GM23338 (cell line): ENCODE data around the gene SPTBN4. TPM values are rescaled to one million over a fixed set of nuclear protein-coding genes. Genes with fewer than 3 reads are reported as not detected.

Source experiments
- ATAC-seq: fragments of 200-7000 bp; cut with Tn5 transposase; 3 replicates; pipeline ENCODE4 v1.9.1; 2020
- DNase-seq: peaks from one replicate; pipeline ENCODE4 v3.0.0-alpha.2; 2015; ENCODE audit warnings: low spot score
- H2AFZ ChIP-seq: fragments of 200-600 bp; sonication (generic); 2 replicates; pipeline ENCODE4 v1.8.0; 2016; ENCODE audit warnings: antibody characterized with exemption, mild to moderate bottlenecking, moderate library complexity
- H3F3A ChIP-seq: fragments of 200-600 bp; sonication (generic); replicated peaks from 2 replicates; pipeline ENCODE4 v1.8.0; 2017; ENCODE audit warnings: antibody characterized with exemption, mixed run types, low read depth
- H3K27ac ChIP-seq: fragments of 200-600 bp; sonication (generic); 2 replicates; pipeline ENCODE4 v1.6.1; 2016; ENCODE audit warnings: low read depth
- H3K27me3 ChIP-seq: fragments of 200-600 bp; sonication (generic); 2 replicates; pipeline ENCODE4 v1.8.0; 2016; ENCODE audit warnings: mild to moderate bottlenecking, mixed run types, moderate library complexity; ENCODE audit not compliant: insufficient read depth
- H3K36me3 ChIP-seq: fragments of 200-600 bp; sonication (generic); 2 replicates; pipeline ENCODE4 v1.8.0; 2016; ENCODE audit warnings: mild to moderate bottlenecking; ENCODE audit not compliant: insufficient read depth
- H3K4me1 ChIP-seq: fragments of 200-600 bp; sonication (generic); 2 replicates; pipeline ENCODE4 v1.8.0; 2016; ENCODE audit warnings: mild to moderate bottlenecking, moderate library complexity; ENCODE audit not compliant: insufficient read depth
- H3K4me2 ChIP-seq: fragments of 200-600 bp; sonication (generic); 2 replicates; pipeline ENCODE4 v1.7.1; 2017; ENCODE audit warnings: mixed run types
- H3K4me3 ChIP-seq: fragments of 200-600 bp; sonication (generic); 2 replicates; pipeline ENCODE4 v1.6.1; 2016; ENCODE audit warnings: mixed run types
- H3K79me2 ChIP-seq: fragments of 200-600 bp; sonication (generic); replicated peaks from 2 replicates; pipeline ENCODE4 v1.8.0; 2017; ENCODE audit warnings: mild to moderate bottlenecking; ENCODE audit not compliant: insufficient read depth
- H3K9me2 ChIP-seq: fragments of 200-600 bp; sonication (generic); 2 replicates; pipeline ENCODE4 v1.8.0; 2017; ENCODE audit not compliant: insufficient read depth
- H4K20me1 ChIP-seq: fragments of 200-600 bp; sonication (generic); replicated peaks from 2 replicates; pipeline ENCODE4 v1.8.0; 2017; ENCODE audit warnings: mild to moderate bottlenecking; ENCODE audit not compliant: insufficient read depth
- H3K27ac Mint-ChIP-seq: 2 replicates; pipeline ENCODE4 v1.8.0; 2020; ENCODE audit warnings: inconsistent platforms, mild to moderate bottlenecking, moderate library complexity, mixed read lengths
- H3K27me3 Mint-ChIP-seq: 3 replicates; pipeline ENCODE4 v1.8.0; 2022; ENCODE audit warnings: low read depth, mild to moderate bottlenecking, moderate library complexity, mixed read lengths, inconsistent platforms; ENCODE audit not compliant: insufficient read depth, poor library complexity
- H3K36me3 Mint-ChIP-seq: 3 replicates; pipeline ENCODE4 v1.8.0; 2021; ENCODE audit warnings: low read depth, mild to moderate bottlenecking, inconsistent platforms, moderate library complexity, mixed read lengths
- H3K4me1 Mint-ChIP-seq: 3 replicates; pipeline ENCODE4 v1.8.0; 2020; ENCODE audit warnings: mild to moderate bottlenecking, inconsistent platforms, mixed read lengths
- H3K4me3 Mint-ChIP-seq: 3 replicates; pipeline ENCODE4 v1.8.0; 2021; ENCODE audit warnings: moderate library complexity, mild to moderate bottlenecking, inconsistent platforms, mixed read lengths
- H3K9me3 Mint-ChIP-seq: 3 replicates; pipeline ENCODE4 v1.8.0; 2020; ENCODE audit warnings: moderate library complexity, mild to moderate bottlenecking, inconsistent platforms, mixed read lengths
- CREB1 ChIP-seq: fragments of 250-450 bp; sonication (Bioruptor Pico); IDR thresholded peaks from 2 replicates; pipeline ENCODE4 v1.5.0; 2020; ENCODE audit warnings: low read depth, mild to moderate bottlenecking, moderate library complexity
- CTCF ChIP-seq, 2 experiments: fragments of 200-600 bp in 1 of 2; sonication (generic) in 1 of 2; conservative IDR thresholded peaks; 2 replicates each; pipeline versions ENCODE4 v1.5.1 to v1.6.1; 2016 to 2017; ENCODE audit warnings: antibody characterized with exemption in 2 of 2, low read depth in 2 of 2, mild to moderate bottlenecking in 2 of 2, moderate library complexity in 1 of 2
- EZH2 ChIP-seq: fragments of 200-600 bp; sonication (generic); IDR thresholded peaks from one replicate; pipeline ENCODE4 v1.8.0; 2017; ENCODE audit warnings: antibody characterized with exemption, mild to moderate bottlenecking, low read depth; ENCODE audit not compliant: unreplicated experiment
- EZH2phosphoT487 ChIP-seq: fragments of 200-600 bp; sonication (generic); IDR thresholded peaks from one replicate; pipeline ENCODE4 v1.8.1; 2018; ENCODE audit warnings: antibody characterized with exemption; ENCODE audit not compliant: unreplicated experiment
- JUNB ChIP-seq: IDR thresholded peaks from one replicate; pipeline ENCODE4 v1.6.1; 2016; ENCODE audit warnings: antibody characterized with exemption; ENCODE audit not compliant: unreplicated experiment
- NANOG ChIP-seq: IDR thresholded peaks from 2 replicates; pipeline ENCODE4 v1.6.1; 2016; ENCODE audit warnings: antibody characterized with exemption, borderline replicate concordance
- POLR2AphosphoS5 ChIP-seq: IDR thresholded peaks from 2 replicates; pipeline ENCODE4 v1.6.1; 2016; ENCODE audit warnings: antibody characterized with exemption, low read depth
- REST ChIP-seq: IDR thresholded peaks from one replicate; pipeline ENCODE4 v1.6.1; 2018; ENCODE audit warnings: antibody characterized with exemption; ENCODE audit not compliant: unreplicated experiment
- STAT1 ChIP-seq: IDR thresholded peaks from one replicate; pipeline ENCODE4 v1.6.1; 2016; ENCODE audit warnings: antibody characterized with exemption; ENCODE audit not compliant: unreplicated experiment
- ZNF114 ChIP-seq: fragments of 250-450 bp; sonication (Bioruptor Pico); IDR thresholded peaks from 2 replicates; pipeline ENCODE4 v1.5.0; 2020; ENCODE audit warnings: mild to moderate bottlenecking, moderate library complexity
- ZNF331 ChIP-seq: fragments of 250-450 bp; sonication (Bioruptor Pico); IDR thresholded peaks from 2 replicates; pipeline ENCODE4 v1.5.0; 2020; ENCODE audit warnings: low read depth, mild to moderate bottlenecking, moderate library complexity
- polyA plus RNA-seq: library from polyadenylated mRNA; unstranded; fragments of >200 nt; fragmentation: Nextera tagmentation; extraction: Ambion mirVana; gene quantifications from 2 replicates; pipeline ENCODE4 v1.2.1, GENCODE V29; 2016
- total RNA-seq: library from RNA; depleted of rRNA; stranded (reverse); fragments of >200 nt; shearing (Covaris generic); gene quantifications from 2 replicates; pipeline ENCODE4 v1.2.3, GENCODE V29; 2014
- TF ChIP-seq, protein P1 (sequence below): IDR thresholded peaks from 2 replicates; pipeline ENCODE4 v1.6.1; 2016; ENCODE audit warnings: antibody characterized with exemption

The SPTBN4 gene
- total and polyA plus RNA-seq, 2 experiments from 2014 or later = 1.6 to 2.3 TPM

DNA sequence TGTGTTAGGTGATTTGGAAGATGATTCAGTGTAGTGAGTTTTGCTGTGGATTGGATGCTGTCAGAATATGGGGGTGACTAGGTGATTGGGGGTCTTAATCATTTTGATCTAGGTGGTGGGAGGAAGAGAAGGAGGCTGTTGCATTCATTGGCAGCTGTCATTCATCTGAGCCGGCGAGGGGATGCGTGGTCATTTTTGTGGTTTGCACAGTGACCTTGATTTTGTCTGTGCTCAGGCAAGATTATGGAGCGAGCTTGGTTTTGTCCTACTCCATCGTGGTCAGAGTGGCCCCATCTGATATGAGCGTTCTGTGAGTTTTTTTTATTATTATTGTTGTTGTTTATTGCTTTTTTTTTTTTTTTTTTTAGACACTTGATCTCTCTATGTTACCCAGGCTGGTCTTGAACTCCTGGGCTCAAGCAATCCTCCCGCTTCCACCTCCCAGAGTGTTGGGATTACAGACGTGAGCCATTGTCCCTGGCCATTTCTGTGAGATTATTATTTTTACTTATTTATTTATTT is 42.0 kb downstream of the SPTBN4 start:
- Histone ChIP-seq H3K4me2 (no peak overlapping the region), H3K4me1 (no peaks in the 10 kb centered on the region), H3K9me2 (no peaks in the 10 kb centered on the region), H3K27ac (no peak overlapping the region), H3F3A (peaks cover 12% of the 10 kb centered on the region; the same call in 1 of the 2 replicates), H3K4me3 (no peak overlapping the region), H3K27me3 (peaks cover 50% of the 10 kb centered on the region), H3K36me3 (no peaks in the 10 kb centered on the region), H2AFZ (no peak overlapping the region), H4K20me1 (no peaks in the 10 kb centered on the region), H3K79me2 (no peaks in the 10 kb centered on the region)
- no peak for ATAC-seq
- Mint-ChIP-seq H3K4me1 (no peaks in the 10 kb centered on the region; the same call in 2 of the 3 replicates), H3K27me3 (peaks cover 53% of the 10 kb centered on the region), H3K36me3 (no peaks in the 10 kb centered on the region; the same call in 2 of the 3 replicates), H3K4me3 (no peak overlapping the region), H3K9me3 (peaks cover 13% of the 10 kb centered on the region), H3K27ac (no peak overlapping the region)
- TF ChIP-seq NANOG = no peak
- TF ChIP-seq CTCF (conservative IDR thresholded peaks at IDR 0.05; ENCODE audit: low read depth in 2 of 2) = no peak
- no peak for TF ChIP-seq EZH2phosphoT487
- TF ChIP-seq JUNB = no peak
- no peak for TF ChIP-seq STAT1
- no peak for TF ChIP-seq REST
- DNase-seq = no peak

- Histone ChIP-seq H3K9me2 (no peaks in the 10 kb centered on the region), H3K4me2 (no peak overlapping the region), H3K36me3 (no peaks in the 10 kb centered on the region), H3K27ac (no peak overlapping the region), H4K20me1 (no peaks in the 10 kb centered on the region), H3K4me3 (no peak overlapping the region), H3F3A (peaks cover 12% of the 10 kb centered on the region; the same call in 1 of the 2 replicates), H3K4me1 (no peaks in the 10 kb centered on the region), H3K79me2 (no peaks in the 10 kb centered on the region), H2AFZ (no peak overlapping the region), H3K27me3 (peaks cover 67% of the 10 kb centered on the region)
- Mint-ChIP-seq H3K4me3 (no peak overlapping the region), H3K27ac (no peak overlapping the region), H3K36me3 (no peaks in the 10 kb centered on the region; the same call in 2 of the 3 replicates), H3K27me3 (peaks cover 63% of the 10 kb centered on the region), H3K4me1 (no peaks in the 10 kb centered on the region; the same call in 2 of the 3 replicates), H3K9me3 (peaks cover 16% of the 10 kb centered on the region)
- no peak for ATAC-seq
- DNase-seq = no peak
- TF ChIP-seq ZNF331 (CRISPR knock-in tag) (no peak), CREB1 (no peak), ZNF114 (CRISPR knock-in tag) (no peak), JUNB (no peak), REST (no peak), NANOG (no peak), EZH2 (no peak), POLR2AphosphoS5 (no peak)
- TF ChIP-seq, protein P1, sequence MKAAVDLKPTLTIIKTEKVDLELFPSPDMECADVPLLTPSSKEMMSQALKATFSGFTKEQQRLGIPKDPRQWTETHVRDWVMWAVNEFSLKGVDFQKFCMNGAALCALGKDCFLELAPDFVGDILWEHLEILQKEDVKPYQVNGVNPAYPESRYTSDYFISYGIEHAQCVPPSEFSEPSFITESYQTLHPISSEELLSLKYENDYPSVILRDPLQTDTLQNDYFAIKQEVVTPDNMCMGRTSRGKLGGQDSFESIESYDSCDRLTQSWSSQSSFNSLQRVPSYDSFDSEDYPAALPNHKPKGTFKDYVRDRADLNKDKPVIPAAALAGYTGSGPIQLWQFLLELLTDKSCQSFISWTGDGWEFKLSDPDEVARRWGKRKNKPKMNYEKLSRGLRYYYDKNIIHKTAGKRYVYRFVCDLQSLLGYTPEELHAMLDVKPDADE = no peak
These were observed 43.8 kb downstream of the SPTBN4 start for GRCh38 chr19:40510526-40511115.
